ENCODE results near the gene TRIM66. TPM values are rescaled to one million over a fixed set of nuclear protein-coding genes. Genes with fewer than 3 reads are reported as not detected.

The TRIM66 gene
- total RNA-seq, 1 donor from 2014 or later, result 3.9 TPM

DNA sequence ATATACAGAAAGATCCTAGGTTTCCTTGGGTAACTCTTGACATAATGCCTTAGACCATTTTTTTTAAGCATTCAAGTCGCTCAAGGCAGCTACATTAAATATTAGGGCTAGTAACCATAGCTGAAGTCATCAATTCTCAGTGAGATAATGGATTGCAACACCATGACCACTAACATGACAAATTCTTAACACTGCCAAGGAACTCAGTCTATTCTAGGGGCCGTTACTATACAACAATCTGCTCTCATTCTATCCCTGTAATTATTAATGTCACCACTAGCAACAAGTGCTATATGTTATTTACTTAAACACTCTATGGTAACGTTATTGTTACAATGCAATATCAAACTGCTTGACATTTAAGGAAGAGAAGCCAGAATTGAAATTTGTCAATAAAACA is 85.3 kb downstream of the TRIM66 start:
- no peak overlapping the region for H3K27ac ChIP-seq
- no peaks in the 10 kb centered on the region for H3K36me3 ChIP-seq
- H3K4me3 ChIP-seq, result no peak overlapping the region
- H3K4me1 ChIP-seq, result peaks cover 5 to 6% of the 10 kb centered on the region in 2 donors
- H3K9me3 ChIP-seq, result no peaks in the 10 kb centered on the region
- TF ChIP-seq, protein P1, sequence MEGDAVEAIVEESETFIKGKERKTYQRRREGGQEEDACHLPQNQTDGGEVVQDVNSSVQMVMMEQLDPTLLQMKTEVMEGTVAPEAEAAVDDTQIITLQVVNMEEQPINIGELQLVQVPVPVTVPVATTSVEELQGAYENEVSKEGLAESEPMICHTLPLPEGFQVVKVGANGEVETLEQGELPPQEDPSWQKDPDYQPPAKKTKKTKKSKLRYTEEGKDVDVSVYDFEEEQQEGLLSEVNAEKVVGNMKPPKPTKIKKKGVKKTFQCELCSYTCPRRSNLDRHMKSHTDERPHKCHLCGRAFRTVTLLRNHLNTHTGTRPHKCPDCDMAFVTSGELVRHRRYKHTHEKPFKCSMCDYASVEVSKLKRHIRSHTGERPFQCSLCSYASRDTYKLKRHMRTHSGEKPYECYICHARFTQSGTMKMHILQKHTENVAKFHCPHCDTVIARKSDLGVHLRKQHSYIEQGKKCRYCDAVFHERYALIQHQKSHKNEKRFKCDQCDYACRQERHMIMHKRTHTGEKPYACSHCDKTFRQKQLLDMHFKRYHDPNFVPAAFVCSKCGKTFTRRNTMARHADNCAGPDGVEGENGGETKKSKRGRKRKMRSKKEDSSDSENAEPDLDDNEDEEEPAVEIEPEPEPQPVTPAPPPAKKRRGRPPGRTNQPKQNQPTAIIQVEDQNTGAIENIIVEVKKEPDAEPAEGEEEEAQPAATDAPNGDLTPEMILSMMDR (IDR thresholded peaks at IDR 0.05), result no peak
- H3K27me3 ChIP-seq, result peaks cover 10% of the 10 kb centered on the region
- intact Hi-C loops (cut with DNase I), result no loop called here
- DNase-seq (ENCODE audit: low spot score in 2 of 2), result no peak

DNA sequence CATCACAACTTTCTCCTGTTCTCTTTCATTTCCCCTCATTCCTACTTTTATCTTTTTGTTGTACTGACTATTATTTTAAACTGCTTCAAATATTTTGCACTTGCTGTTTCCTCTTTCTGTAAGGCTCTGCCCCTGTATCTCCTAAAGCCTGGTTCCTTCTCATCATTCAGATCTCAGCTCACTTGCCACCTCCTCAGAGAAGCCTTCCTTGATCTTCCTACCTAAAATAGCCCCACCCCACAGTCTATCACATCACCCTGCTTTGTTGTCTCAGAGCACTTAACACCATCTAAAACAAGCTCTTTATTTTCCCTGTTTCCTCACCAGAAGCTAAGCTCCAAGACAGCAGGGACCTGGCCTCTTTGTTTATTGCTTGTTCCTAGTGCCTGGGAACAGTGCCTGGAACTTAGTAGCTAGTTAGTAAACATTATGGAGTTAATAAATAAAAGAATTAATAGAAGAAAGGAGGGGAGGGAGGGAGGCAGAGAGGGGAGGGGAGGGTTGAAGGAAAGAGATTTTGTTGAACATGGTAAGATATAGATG is 85.9 kb downstream of the TRIM66 start:
- TF ChIP-seq, protein P1 (IDR thresholded peaks at IDR 0.05), result no peak

DNA sequence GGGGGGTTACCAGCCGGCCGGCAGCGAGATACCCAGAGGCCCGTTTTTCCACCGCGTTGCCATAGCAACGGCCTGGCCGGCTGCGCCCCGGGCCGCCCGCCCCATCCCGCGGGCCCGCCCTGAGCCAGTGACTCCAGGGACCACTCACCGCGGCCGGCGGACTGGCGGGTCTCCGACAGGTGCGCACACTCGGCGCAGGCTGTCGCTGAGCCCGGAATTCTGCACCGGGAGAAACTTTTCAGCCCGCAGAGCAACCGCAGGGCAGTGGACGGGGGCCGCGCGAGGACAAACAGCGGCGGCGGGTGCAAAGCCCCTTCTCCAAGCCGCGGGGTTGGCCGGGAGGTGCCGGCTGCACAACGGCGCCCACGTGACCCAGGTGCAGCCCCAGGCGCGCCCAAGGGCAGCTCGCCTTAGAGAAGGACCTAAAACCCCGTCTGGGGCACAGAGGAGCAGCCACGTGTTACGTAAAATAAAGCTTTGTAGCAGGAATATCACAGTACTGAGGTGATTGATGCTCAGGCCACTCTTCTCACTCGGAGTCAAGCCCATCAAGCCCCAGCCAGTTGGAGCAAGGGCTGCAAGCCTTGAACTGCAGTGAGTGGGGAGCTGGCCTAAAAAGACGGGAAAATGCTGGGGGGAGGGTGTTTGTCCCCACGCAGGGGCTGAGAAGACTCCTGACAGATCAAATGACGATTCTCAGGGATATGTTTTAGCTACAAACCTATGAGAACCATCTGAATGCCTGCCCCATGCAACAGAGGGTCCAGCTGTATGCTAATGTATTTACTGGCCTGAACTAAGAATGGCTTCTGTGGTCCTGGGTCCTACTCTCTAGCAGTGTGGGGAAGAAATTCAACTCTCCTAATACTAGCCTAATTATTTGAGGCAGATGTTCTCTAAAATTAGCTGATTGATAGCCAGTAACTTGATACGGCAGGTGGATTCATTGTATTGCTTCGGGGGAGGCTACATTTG is 88.2 kb downstream of the TRIM66 start, which contains the start of gene STK33:
Gene STK33, minus strand, starts transcription at position 294 of the 975 bp plus-strand sequence. CDS start 119,323 bp downstream, outside the sequence.
- H3K27ac ChIP-seq, result no peak within 1 kb of the TSS
- H3K27me3 ChIP-seq, result peaks cover 10% of the 10 kb centered on the region
- TF ChIP-seq, protein P1 (IDR thresholded peaks at IDR 0.05), result no peak
- H3K4me1 ChIP-seq, result peaks cover 5 to 6% of the 10 kb centered on the region in 2 donors
- no peaks in the 10 kb centered on the region for H3K9me3 ChIP-seq
- intact Hi-C loops (cut with DNase I), result no loop called here
- H3K36me3 ChIP-seq, result no peaks in the 10 kb centered on the region
- H3K4me3 ChIP-seq, result peak within 1 kb of the TSS; percentile 56 to 66
- no peak for DNase-seq (ENCODE audit: low spot score in 2 of 2)

More for the DNA sequence above, 85.9 kb downstream of the TRIM66 start:
- no peaks in the 10 kb centered on the region for H3K36me3 ChIP-seq
- H3K4me3 ChIP-seq, result no peak overlapping the region
- peaks cover 10% of the 10 kb centered on the region for H3K27me3 ChIP-seq
- intact Hi-C loops (cut with DNase I), result no loop called here
- H3K9me3 ChIP-seq, result no peaks in the 10 kb centered on the region
- no peak for DNase-seq (ENCODE audit: low spot score in 2 of 2)
- no peak overlapping the region for H3K27ac ChIP-seq
- peaks cover 5 to 6% of the 10 kb centered on the region in 2 donors for H3K4me1 ChIP-seq

DNA sequence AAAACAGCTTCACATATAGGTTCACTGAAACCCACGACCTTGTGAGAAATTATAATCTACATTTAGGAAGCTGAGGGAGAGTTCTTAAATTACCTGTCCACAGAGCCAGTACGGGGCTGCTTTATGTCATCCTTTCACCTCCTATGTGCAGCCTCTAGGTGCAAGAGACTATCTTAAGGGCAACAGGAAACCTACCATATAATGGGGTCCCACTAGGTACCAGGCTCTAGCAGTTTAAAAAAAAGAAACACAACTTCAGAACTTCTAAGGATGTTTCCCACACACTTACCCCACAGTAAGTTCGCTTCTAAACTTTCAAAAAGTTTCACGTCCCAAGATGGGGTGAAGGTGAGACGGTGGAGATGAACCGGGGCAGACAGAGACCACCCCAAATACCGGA is 89.0 kb downstream of the TRIM66 start:
- peaks cover 10% of the 10 kb centered on the region for H3K27me3 ChIP-seq
- H3K4me3 ChIP-seq, result peak overlapping the region; percentile 56 to 66
- no peaks in the 10 kb centered on the region for H3K9me3 ChIP-seq
- TF ChIP-seq, protein P1 (IDR thresholded peaks at IDR 0.05), result no peak
- intact Hi-C loops (cut with DNase I), result no loop called here
- DNase-seq (ENCODE audit: low spot score in 2 of 2), result no peak
- no peaks in the 10 kb centered on the region for H3K36me3 ChIP-seq
- no peak overlapping the region for H3K27ac ChIP-seq
- peaks cover 5 to 6% of the 10 kb centered on the region in 2 donors for H3K4me1 ChIP-seq

DNA sequence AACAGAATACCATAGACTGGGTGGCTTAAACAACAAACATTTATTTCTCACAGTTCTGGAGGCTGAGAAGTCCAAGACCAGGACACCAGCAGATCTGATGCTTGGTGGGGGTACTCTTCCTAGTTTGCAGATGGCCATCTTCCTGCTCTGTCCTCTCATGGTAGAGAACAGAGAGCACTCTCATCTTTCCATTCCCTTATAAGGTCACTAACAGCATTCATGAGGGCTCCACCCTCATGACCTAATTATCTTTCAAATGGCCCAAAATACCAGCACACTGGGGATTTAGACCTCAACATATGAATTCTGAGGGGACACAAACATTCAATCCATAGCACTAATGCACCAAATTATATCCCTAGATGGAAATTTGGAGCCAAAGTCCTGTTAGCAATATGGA is 94.5 kb downstream of the TRIM66 start:
- H3K36me3 ChIP-seq, result no peaks in the 10 kb centered on the region
- intact Hi-C loops (cut with DNase I), result no loop called here
- DNase-seq (ENCODE audit: low spot score in 2 of 2), result no peak
- TF ChIP-seq, protein P1 (IDR thresholded peaks at IDR 0.05), result no peak
- H3K4me3 ChIP-seq, result no peak overlapping the region
- no peaks in the 10 kb centered on the region for H3K9me3 ChIP-seq
- no peak overlapping the region for H3K27ac ChIP-seq
- no peaks in the 10 kb centered on the region for H3K4me1 ChIP-seq
- no peaks in the 10 kb centered on the region for H3K27me3 ChIP-seq
